ENCODE data around the gene FGF18. TPM values are rescaled to one million over a fixed set of nuclear protein-coding genes. Genes with fewer than 3 reads are reported as not detected.

The FGF18 gene
- total RNA-seq, 4 donors from 2014 or later, result 0.53 TPM; not detected in 3

GRCh38 chr5:171433352-171433698, 13.9 kb downstream of the FGF18 start:
- DNase-seq, result peak in 1 of 3 donors; percentile 43
- no peak overlapping the region for H3K27ac ChIP-seq
- H3K4me3 ChIP-seq, result no peak overlapping the region
- no peaks in the 10 kb centered on the region for H3K36me3 ChIP-seq
- no peaks in the 10 kb centered on the region for H3K9me3 ChIP-seq
- TF ChIP-seq POLR2A (IDR thresholded peaks at IDR 0.05) (no peak), CTCF (IDR thresholded peaks at IDR 0.05) (no peak)
- no peaks in the 10 kb centered on the region for H3K4me1 ChIP-seq
- H3K27me3 ChIP-seq, result no peaks in the 10 kb centered on the region

- H3K36me3 ChIP-seq, result no peaks in the 10 kb centered on the region
- H3K27me3 ChIP-seq, result no peaks in the 10 kb centered on the region
- H3K4me3 ChIP-seq, result no peak overlapping the region
- TF ChIP-seq CTCF (IDR thresholded peaks at IDR 0.05) (no peak), POLR2A (IDR thresholded peaks at IDR 0.05) (no peak)
- no peaks in the 10 kb centered on the region for H3K4me1 ChIP-seq
- H3K27ac ChIP-seq, result no peak overlapping the region
- peak in 1 of 3 donors; percentile 27 for DNase-seq
- no peaks in the 10 kb centered on the region for H3K9me3 ChIP-seq
Observed at GRCh38 chr5:171433982-171434676, 14.7 kb downstream of the FGF18 start.

- no peaks in the 10 kb centered on the region for H3K4me1 ChIP-seq
- no peak for TF ChIP-seq POLR2A (IDR thresholded peaks at IDR 0.05)
- no peak for TF ChIP-seq CTCF (IDR thresholded peaks at IDR 0.05)
- H3K27ac ChIP-seq, result no peak overlapping the region
- no peak for DNase-seq
- H3K36me3 ChIP-seq, result no peaks in the 10 kb centered on the region
- H3K4me3 ChIP-seq, result no peak overlapping the region
- no peaks in the 10 kb centered on the region for H3K27me3 ChIP-seq
- no peaks in the 10 kb centered on the region for H3K9me3 ChIP-seq
Observed at GRCh38 chr5:171434874-171435273, 15.4 kb downstream of the FGF18 start.

- H3K36me3 ChIP-seq, result no peaks in the 10 kb centered on the region
- no peaks in the 10 kb centered on the region for H3K9me3 ChIP-seq
- H3K27ac ChIP-seq, result no peak overlapping the region
- H3K4me1 ChIP-seq, result no peaks in the 10 kb centered on the region
- no peak for DNase-seq
- TF ChIP-seq POLR2A (IDR thresholded peaks at IDR 0.05) (no peak), CTCF (IDR thresholded peaks at IDR 0.05) (no peak)
- H3K4me3 ChIP-seq, result no peak overlapping the region
- no peaks in the 10 kb centered on the region for H3K27me3 ChIP-seq
Observed at GRCh38 chr5:171435908-171436307, 16.5 kb downstream of the FGF18 start.

- Histone ChIP-seq H3K27me3 (no peaks in the 10 kb centered on the region), H3K4me1 (no peaks in the 10 kb centered on the region), H3K27ac (no peak overlapping the region), H3K9me3 (no peaks in the 10 kb centered on the region), H3K4me3 (no peak overlapping the region), H3K36me3 (no peaks in the 10 kb centered on the region)
- no peak for TF ChIP-seq POLR2A (IDR thresholded peaks at IDR 0.05)
- no peak for DNase-seq
Observed at GRCh38 chr5:171436804-171437285, 17.4 kb downstream of the FGF18 start.

- Histone ChIP-seq H3K27ac (no peak overlapping the region), H3K9me3 (no peaks in the 10 kb centered on the region), H3K4me1 (no peaks in the 10 kb centered on the region), H3K27me3 (no peaks in the 10 kb centered on the region), H3K4me3 (no peak overlapping the region), H3K36me3 (no peaks in the 10 kb centered on the region)
- no peak for DNase-seq
- no peak for TF ChIP-seq POLR2A (IDR thresholded peaks at IDR 0.05)
- no peak for TF ChIP-seq CTCF (IDR thresholded peaks at IDR 0.05)
Observed at GRCh38 chr5:171437286-171437821, 17.9 kb downstream of the FGF18 start.
